OCI-LY1 (cell line): ENCODE data around the gene MYL9.

ENCODE experiments used
- H2AFZ ChIP-seq: fragments of 200-600 bp; sonication (generic), shearing (Covaris generic); 2 replicates; pipeline ENCODE4 v1.6.0; 2014; ENCODE audit warnings: antibody characterized with exemption, mild to moderate bottlenecking, low read length
- H3F3A ChIP-seq: fragments of 200-600 bp; sonication (generic), shearing (Covaris generic); 2 replicates; pipeline ENCODE4 v1.6.0; 2014; ENCODE audit warnings: mild to moderate bottlenecking, antibody characterized with exemption, low read length, moderate library complexity; ENCODE audit not compliant: insufficient read depth
- H3K27ac ChIP-seq: fragments of 200-600 bp; sonication (generic); 2 replicates; pipeline ENCODE4 v1.5.1; 2014; ENCODE audit warnings: low read length, mixed run types, mild to moderate bottlenecking, low read depth; ENCODE audit not compliant: poor library complexity, severe bottlenecking
- H3K27me3 ChIP-seq: fragments of 200-600 bp; sonication (generic); 2 replicates; pipeline ENCODE4 v1.6.0; 2014; ENCODE audit warnings: antibody characterized with exemption, mild to moderate bottlenecking, low read length, moderate library complexity; ENCODE audit not compliant: insufficient read depth
- H3K36me3 ChIP-seq: fragments of 200-600 bp; sonication (generic); 2 replicates; pipeline ENCODE4 v1.6.1; 2014; ENCODE audit warnings: mild to moderate bottlenecking, antibody characterized with exemption, low read length, moderate library complexity, mixed read lengths; ENCODE audit not compliant: insufficient read depth
- H3K4me1 ChIP-seq: fragments of 200-600 bp; sonication (generic); 2 replicates; pipeline ENCODE4 v1.5.1; 2014; ENCODE audit warnings: mild to moderate bottlenecking, low read length, moderate library complexity; ENCODE audit not compliant: insufficient read depth, severe bottlenecking
- H3K4me2 ChIP-seq: fragments of 200-600 bp; sonication (generic), shearing (Covaris generic); 2 replicates; pipeline ENCODE4 v1.6.1; 2014; ENCODE audit warnings: low read length
- H3K4me3 ChIP-seq: fragments of 200-600 bp; sonication (generic); 2 replicates; pipeline ENCODE4 v1.5.1; 2014; ENCODE audit warnings: low read length, low read depth, mild to moderate bottlenecking, mixed read lengths; ENCODE audit not compliant: poor library complexity, severe bottlenecking
- H3K79me2 ChIP-seq: fragments of 200-600 bp; shearing (Covaris generic); 2 replicates; pipeline ENCODE4 v1.6.1; 2016; ENCODE audit warnings: mixed run types, low read length, mixed read lengths; ENCODE audit not compliant: insufficient read depth
- H3K9ac ChIP-seq: fragments of 200-600 bp; sonication (generic), shearing (Covaris generic); 2 replicates; pipeline ENCODE4 v1.6.1; 2014; ENCODE audit warnings: mild to moderate bottlenecking, low read length, mixed read lengths
- H3K9me2 ChIP-seq: fragments of 200-600 bp; sonication (generic), shearing (Covaris generic); 2 replicates; pipeline ENCODE4 v1.6.1; 2014; ENCODE audit warnings: low read depth, mild to moderate bottlenecking, low read length, mixed read lengths
- H3K9me3 ChIP-seq: fragments of 200-600 bp; shearing (Covaris generic); 2 replicates; pipeline ENCODE4 v1.6.1; 2014; ENCODE audit warnings: low read length, mixed read lengths
- H4K20me1 ChIP-seq: fragments of 200-600 bp; sonication (generic), shearing (Covaris generic); 2 replicates; pipeline ENCODE4 v1.6.0; 2016; ENCODE audit warnings: mild to moderate bottlenecking, low read length; ENCODE audit not compliant: insufficient read depth
- CTCF ChIP-seq: fragments of 200-600 bp; sonication (generic), shearing (Covaris generic); IDR thresholded peaks from 2 replicates; pipeline ENCODE4 v1.5.1; 2017; ENCODE audit warnings: mild to moderate bottlenecking, antibody characterized with exemption, low read length, moderate library complexity, mixed read lengths
- EZH2 ChIP-seq: fragments of 200-600 bp; sonication (generic), shearing (Covaris generic); IDR thresholded peaks from 2 replicates; pipeline ENCODE4 v1.8.0; 2017; ENCODE audit warnings: borderline replicate concordance, mixed run types, mild to moderate bottlenecking, antibody characterized with exemption, low read length, moderate library complexity, mixed read lengths

The MYL9 gene

DNA sequence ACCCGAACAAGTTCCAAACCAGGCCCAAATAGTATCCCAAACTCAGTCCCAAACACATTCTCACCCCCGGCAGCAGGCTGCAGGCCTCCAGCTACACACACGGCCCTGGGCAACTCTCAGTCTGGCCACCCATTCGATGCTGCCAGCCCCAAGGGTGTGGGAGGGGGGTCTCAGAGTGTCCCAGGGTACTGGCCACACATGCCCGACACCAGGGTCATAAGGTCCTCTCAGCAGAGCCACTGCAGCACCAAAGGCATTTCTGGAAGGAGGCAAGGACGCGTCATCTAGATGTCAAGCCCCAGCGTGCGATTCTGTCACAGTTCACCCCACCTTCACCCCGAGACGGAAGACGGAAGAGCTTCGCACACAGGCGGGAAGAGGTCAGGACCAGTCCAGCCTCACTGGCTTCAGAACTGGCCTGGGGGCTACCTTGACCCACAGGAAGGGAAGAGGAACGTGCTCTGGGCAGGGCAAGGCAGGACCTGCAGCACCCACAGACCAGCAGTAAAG is 9.5 kb downstream of the MYL9 start:
- no peaks in the 10 kb centered on the region for H3K9me2 ChIP-seq
- no peaks in the 10 kb centered on the region for H3K9me3 ChIP-seq
- no peak overlapping the region for H3K27ac ChIP-seq
- H3K4me3 ChIP-seq, result no peak overlapping the region
- H2AFZ ChIP-seq, result no peak overlapping the region
- no peaks in the 10 kb centered on the region for H3K27me3 ChIP-seq
- H3K4me1 ChIP-seq, result peaks cover under 1% of the 10 kb centered on the region
- no peak for TF ChIP-seq EZH2
- no peak for TF ChIP-seq CTCF
- H3F3A ChIP-seq, result no peaks in the 10 kb centered on the region
- H3K36me3 ChIP-seq, result no peaks in the 10 kb centered on the region
- no peak overlapping the region for H3K4me2 ChIP-seq
- H3K9ac ChIP-seq, result no peak overlapping the region
- no peaks in the 10 kb centered on the region for H4K20me1 ChIP-seq
- no peaks in the 10 kb centered on the region for H3K79me2 ChIP-seq

DNA sequence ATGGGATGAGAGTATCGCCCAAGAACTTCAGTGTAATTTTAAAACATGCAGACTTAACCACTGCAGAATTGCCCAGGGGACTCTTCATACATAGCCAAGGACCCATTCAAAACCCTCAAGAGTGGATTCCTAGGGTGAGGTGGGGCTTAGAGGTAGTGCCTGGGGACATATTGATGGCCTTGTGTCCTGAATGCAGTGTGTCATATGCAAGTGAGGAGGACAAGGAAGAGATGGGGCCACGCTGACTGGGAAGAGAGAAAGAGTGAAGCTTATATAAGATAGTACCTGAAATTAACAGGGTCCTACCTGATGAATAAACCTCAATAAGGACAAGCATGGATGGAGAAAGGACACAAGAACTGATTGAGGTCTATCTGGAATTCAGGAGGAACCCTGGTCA is 13.9 kb downstream of the MYL9 start:
- H3F3A ChIP-seq, result no peaks in the 10 kb centered on the region
- no peak overlapping the region for H3K9ac ChIP-seq
- TF ChIP-seq EZH2, result no peak
- no peak for TF ChIP-seq CTCF
- no peak overlapping the region for H3K4me3 ChIP-seq
- H3K4me2 ChIP-seq, result no peak overlapping the region
- no peak overlapping the region for H2AFZ ChIP-seq
- H3K9me3 ChIP-seq, result no peaks in the 10 kb centered on the region
- H3K9me2 ChIP-seq, result no peaks in the 10 kb centered on the region
- peaks cover 10% of the 10 kb centered on the region for H3K4me1 ChIP-seq
- H3K79me2 ChIP-seq, result no peaks in the 10 kb centered on the region
- no peak overlapping the region for H3K27ac ChIP-seq
- no peaks in the 10 kb centered on the region for H3K27me3 ChIP-seq
- no peaks in the 10 kb centered on the region for H3K36me3 ChIP-seq
- no peaks in the 10 kb centered on the region for H4K20me1 ChIP-seq

- Histone ChIP-seq H3K4me3 (no peak overlapping the region), H3K79me2 (no peaks in the 10 kb centered on the region), H4K20me1 (no peaks in the 10 kb centered on the region), H3K4me1 (no peaks in the 10 kb centered on the region), H2AFZ (no peak overlapping the region), H3K9me2 (no peaks in the 10 kb centered on the region), H3F3A (no peaks in the 10 kb centered on the region), H3K27me3 (no peaks in the 10 kb centered on the region; the same call in 1 of the 2 replicates), H3K36me3 (no peaks in the 10 kb centered on the region; the same call in 1 of the 2 replicates), H3K9ac (no peak overlapping the region), H3K4me2 (no peak overlapping the region), H3K9me3 (peaks cover 6% of the 10 kb centered on the region), H3K27ac (no peak overlapping the region)
- no peak for TF ChIP-seq CTCF
- TF ChIP-seq EZH2, result no peak
Measured at GRCh38 chr20:36562724-36563123, 21.4 kb downstream of the MYL9 start.
